ENCODE results near the gene MARCHF3. TPM values are rescaled to one million over a fixed set of nuclear protein-coding genes. Genes with fewer than 3 reads are reported as not detected.

MARCHF3 gene
- total and polyA plus RNA-seq, 5 donors: 11.0 to 27.0 (median 16.3) TPM

GRCh38 chr5:126931963-126932660, 98.2 kb downstream of the MARCHF3 start:
- no peaks in the 10 kb centered on the region for H3K27me3 ChIP-seq (ENCODE audit: control insufficient read depth, insufficient read depth)
- H3K4me3 ChIP-seq (ENCODE audit: low read length): no peak overlapping the region
- no peak for ATAC-seq
- intact Hi-C loops (cut with DNase I): no loop called here
- 96% methylated on average over 3 of the region's 3 CpGs for WGBS
- no peaks in the 10 kb centered on the region for H3K4me1 ChIP-seq (ENCODE audit: control insufficient read depth, insufficient read depth, low read length)
- DNase-seq: no peak
- no peak overlapping the region for H3K27ac ChIP-seq (ENCODE audit: low read length)
- no peaks in the 10 kb centered on the region for H3K9me3 ChIP-seq (ENCODE audit: control insufficient read depth, low read length)

- Histone ChIP-seq H3K27me3 (ENCODE audit: control insufficient read depth, insufficient read depth) (no peaks in the 10 kb centered on the region), H3K9me3 (ENCODE audit: control insufficient read depth, low read length) (no peaks in the 10 kb centered on the region), H3K27ac (ENCODE audit: low read length) (no peak overlapping the region), H3K4me3 (ENCODE audit: low read length) (no peak overlapping the region), H3K4me1 (ENCODE audit: control insufficient read depth, insufficient read depth, low read length) (no peaks in the 10 kb centered on the region)
- ATAC-seq (no peak), DNase-seq (no peak)
- intact Hi-C loops (cut with DNase I): no loop called here
- 71% methylated on average over 3 of the region's 3 CpGs for WGBS
Measured at GRCh38 chr5:126928041-126928440, 102.3 kb downstream of the MARCHF3 start.

GRCh38 chr5:126927429-126927828, 102.9 kb downstream of the MARCHF3 start:
- H3K4me1 ChIP-seq (ENCODE audit: control insufficient read depth, insufficient read depth, low read length): no peaks in the 10 kb centered on the region
- H3K27ac ChIP-seq (ENCODE audit: low read length): no peak overlapping the region
- DNase-seq: no peak
- WGBS: 51% methylated on average over 1 of the region's 1 CpG
- no peaks in the 10 kb centered on the region for H3K27me3 ChIP-seq (ENCODE audit: control insufficient read depth, insufficient read depth)
- ATAC-seq: no peak
- intact Hi-C loops (cut with DNase I): no loop called here
- H3K9me3 ChIP-seq (ENCODE audit: control insufficient read depth, low read length): no peaks in the 10 kb centered on the region
- no peak overlapping the region for H3K4me3 ChIP-seq (ENCODE audit: low read length)

DNA sequence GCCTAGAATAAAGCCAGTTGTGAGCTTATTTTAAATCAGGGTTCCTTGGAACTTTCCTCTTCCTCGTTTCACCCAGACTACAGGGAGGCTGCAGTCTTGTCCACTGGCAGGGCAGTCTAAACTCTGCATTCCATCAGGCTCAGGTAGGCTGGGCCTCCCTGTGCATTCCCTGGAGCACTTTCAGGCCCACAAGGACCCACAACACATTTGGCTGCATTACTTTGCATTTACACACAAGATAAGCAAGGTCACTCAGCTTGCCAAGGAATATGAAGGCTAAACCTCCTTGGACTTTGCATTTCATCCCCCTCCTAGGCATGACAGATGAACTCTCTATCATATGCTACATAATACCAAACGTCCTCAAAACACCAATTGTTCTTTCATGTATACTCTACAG, 104.2 kb downstream of the MARCHF3 start:
- DNase-seq: no peak
- Histone ChIP-seq H3K9me3 (ENCODE audit: control insufficient read depth, low read length) (no peaks in the 10 kb centered on the region), H3K4me1 (ENCODE audit: control insufficient read depth, insufficient read depth, low read length) (peaks cover 6% of the 10 kb centered on the region), H3K4me3 (ENCODE audit: low read length) (no peak overlapping the region), H3K27me3 (ENCODE audit: control insufficient read depth, insufficient read depth) (no peaks in the 10 kb centered on the region), H3K27ac (ENCODE audit: low read length) (no peak overlapping the region)
- ATAC-seq: no peak
- WGBS: 43% methylated on average over 2 of the region's 2 CpGs
- intact Hi-C loops (cut with DNase I): no loop called here

DNA sequence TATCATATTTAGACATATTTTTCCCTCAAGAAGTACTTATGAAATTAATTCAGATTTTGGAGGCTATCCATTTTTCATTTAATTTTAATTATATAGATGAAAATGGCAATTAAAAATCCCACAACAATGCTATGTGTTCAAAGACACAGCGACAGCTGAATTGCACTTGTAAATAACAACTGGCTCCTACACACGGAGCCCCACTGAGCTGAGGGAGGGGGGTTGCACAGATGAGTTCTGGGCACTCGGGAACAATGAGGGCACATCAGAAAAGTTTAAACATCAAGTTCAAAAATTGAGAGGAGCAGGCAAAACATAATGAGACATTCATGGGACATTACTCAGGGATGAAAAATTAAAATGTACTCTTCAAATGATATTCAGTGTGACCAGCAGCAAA, 104.9 kb downstream of the MARCHF3 start:
- 78% methylated on average over 3 of the region's 3 CpGs for WGBS
- DNase-seq (no peak), ATAC-seq (no peak)
- H3K4me1 ChIP-seq (ENCODE audit: control insufficient read depth, insufficient read depth, low read length): peaks cover 6% of the 10 kb centered on the region
- H3K27ac ChIP-seq (ENCODE audit: low read length): no peak overlapping the region
- no peaks in the 10 kb centered on the region for H3K9me3 ChIP-seq (ENCODE audit: control insufficient read depth, low read length)
- intact Hi-C loops (cut with DNase I): no loop called here
- H3K27me3 ChIP-seq (ENCODE audit: control insufficient read depth, insufficient read depth): no peaks in the 10 kb centered on the region
- no peak overlapping the region for H3K4me3 ChIP-seq (ENCODE audit: low read length)

GRCh38 chr5:126924331-126925033, 105.9 kb downstream of the MARCHF3 start:
- Histone ChIP-seq H3K4me1 (ENCODE audit: control insufficient read depth, insufficient read depth, low read length) (peaks cover 9% of the 10 kb centered on the region), H3K27ac (ENCODE audit: low read length) (no peak overlapping the region), H3K9me3 (ENCODE audit: control insufficient read depth, low read length) (no peaks in the 10 kb centered on the region), H3K4me3 (ENCODE audit: low read length) (no peak overlapping the region), H3K27me3 (ENCODE audit: control insufficient read depth, insufficient read depth) (no peaks in the 10 kb centered on the region)
- DNase-seq: no peak
- 97% methylated on average over 9 of the region's 9 CpGs for WGBS
- intact Hi-C loops (cut with DNase I): no loop called here
- no peak for ATAC-seq

DNA sequence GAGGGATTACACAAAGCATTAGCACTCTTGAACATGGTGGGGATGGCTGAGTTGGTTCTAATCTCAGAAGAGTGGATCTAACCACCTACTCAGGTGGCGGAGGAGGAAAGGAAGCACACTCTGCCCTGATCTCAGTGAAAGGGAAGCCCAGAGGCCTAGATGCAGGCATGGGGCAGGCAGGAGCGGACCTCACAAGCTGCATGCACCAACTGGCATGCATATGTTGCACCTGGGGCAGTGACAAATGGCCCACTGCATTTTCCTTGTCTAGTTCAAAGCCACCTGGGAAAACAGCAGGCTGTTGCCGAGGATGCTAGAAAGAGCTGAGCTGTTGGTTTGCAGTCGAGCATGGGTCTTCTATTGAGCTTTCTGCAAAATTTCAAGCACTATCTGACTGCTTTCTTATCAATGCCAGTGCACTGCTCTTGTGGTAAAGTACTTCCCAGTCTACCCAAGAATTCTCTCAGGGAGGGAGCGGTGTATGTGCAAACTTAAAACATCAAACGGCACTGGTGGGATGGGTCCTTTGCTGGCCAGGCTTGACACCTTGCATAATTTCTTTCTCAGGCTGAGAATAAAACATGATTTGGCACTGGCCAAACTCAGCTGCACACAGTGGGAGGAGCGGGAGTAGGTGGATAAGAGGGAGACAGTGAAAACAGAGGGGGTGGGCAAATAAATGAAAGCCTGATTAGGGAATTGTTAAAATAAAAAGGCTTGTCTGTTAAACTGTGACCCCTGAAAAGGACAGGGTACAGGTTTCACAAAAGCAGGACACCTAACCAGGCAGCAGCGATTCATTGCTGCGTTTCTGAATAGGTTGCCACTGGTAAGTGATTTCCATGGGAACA, 108.9 kb downstream of the MARCHF3 start:
- Histone ChIP-seq H3K27me3 (ENCODE audit: control insufficient read depth, insufficient read depth) (no peaks in the 10 kb centered on the region), H3K4me3 (ENCODE audit: low read length) (no peak overlapping the region), H3K9me3 (ENCODE audit: control insufficient read depth, low read length) (no peaks in the 10 kb centered on the region), H3K27ac (ENCODE audit: low read length) (peak overlapping the region; percentile 48), H3K4me1 (ENCODE audit: control insufficient read depth, insufficient read depth, low read length) (peaks cover 13% of the 10 kb centered on the region)
- DNase-seq (peak in 1 of 3 donors; percentile 51), ATAC-seq (no peak)
- intact Hi-C loops (cut with DNase I): no loop called here
- WGBS: 71% methylated on average over 9 of the region's 9 CpGs

DNA sequence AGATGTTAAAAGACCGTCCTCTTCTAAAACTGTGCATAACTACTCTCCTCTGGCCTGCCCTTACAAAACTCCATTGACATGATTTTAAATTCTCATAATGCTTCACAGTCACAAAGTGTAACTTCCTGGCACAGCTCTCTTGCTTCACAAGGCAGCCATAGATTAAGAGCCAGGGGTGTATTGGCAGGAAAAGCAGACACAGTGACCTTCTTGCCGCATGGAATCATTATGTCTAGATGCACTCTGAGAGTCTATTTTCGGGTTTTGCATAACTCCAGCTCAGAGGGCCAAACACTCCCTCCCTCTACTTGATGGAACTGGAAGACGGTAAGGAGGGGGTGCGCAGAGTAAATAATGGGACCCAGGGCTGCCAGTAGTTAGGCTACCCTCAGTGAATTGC, 110.1 kb downstream of the MARCHF3 start:
- no peak overlapping the region for H3K4me3 ChIP-seq (ENCODE audit: low read length)
- H3K27ac ChIP-seq (ENCODE audit: low read length): no peak overlapping the region
- peaks cover 15% of the 10 kb centered on the region for H3K4me1 ChIP-seq (ENCODE audit: control insufficient read depth, insufficient read depth, low read length)
- no peaks in the 10 kb centered on the region for H3K27me3 ChIP-seq (ENCODE audit: control insufficient read depth, insufficient read depth)
- peak; percentile 32 to 42 (median 41) for DNase-seq
- peak; percentile 90 to 92 for ATAC-seq
- H3K9me3 ChIP-seq (ENCODE audit: control insufficient read depth, low read length): no peaks in the 10 kb centered on the region
- WGBS: 18% methylated on average over 5 of the region's 5 CpGs
- intact Hi-C loops (cut with DNase I): no loop called here

DNA sequence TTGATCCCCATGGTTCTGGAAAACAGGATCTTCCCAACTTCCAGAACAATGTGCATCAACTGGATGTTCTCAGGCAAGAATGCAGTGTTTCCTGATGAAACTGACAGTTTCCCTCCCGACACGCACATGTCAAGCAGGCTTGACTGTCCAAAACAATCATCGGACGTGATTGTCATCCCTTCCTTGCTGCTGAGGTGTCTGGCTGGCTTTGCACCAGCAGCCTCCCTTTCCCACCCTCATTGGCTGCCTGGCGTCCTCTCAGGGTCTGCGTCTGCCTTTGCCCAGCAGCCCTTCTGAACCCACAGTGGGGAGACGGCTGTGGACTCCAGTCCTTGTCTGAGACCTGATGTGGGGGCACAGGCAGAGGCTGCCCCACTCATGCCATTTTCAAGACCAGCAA, 110.8 kb downstream of the MARCHF3 start:
- intact Hi-C loops (cut with DNase I): loop anchor here in 1 of 4 donors (5.0 kb wide), 1 partner anchor 113 kb away; the partner anchor contains the start of gene MARCHF3
- Histone ChIP-seq H3K9me3 (ENCODE audit: control insufficient read depth, low read length) (no peaks in the 10 kb centered on the region), H3K4me3 (ENCODE audit: low read length) (no peak overlapping the region), H3K4me1 (ENCODE audit: control insufficient read depth, insufficient read depth, low read length) (peaks cover 18% of the 10 kb centered on the region), H3K27ac (ENCODE audit: low read length) (peak overlapping the region; percentile 33), H3K27me3 (ENCODE audit: control insufficient read depth, insufficient read depth) (no peaks in the 10 kb centered on the region)
- WGBS: 33% methylated on average over 7 of the region's 7 CpGs
- ATAC-seq (peak; percentile 50 to 63), DNase-seq (peak; percentile 46 to 58 (median 58))

DNA sequence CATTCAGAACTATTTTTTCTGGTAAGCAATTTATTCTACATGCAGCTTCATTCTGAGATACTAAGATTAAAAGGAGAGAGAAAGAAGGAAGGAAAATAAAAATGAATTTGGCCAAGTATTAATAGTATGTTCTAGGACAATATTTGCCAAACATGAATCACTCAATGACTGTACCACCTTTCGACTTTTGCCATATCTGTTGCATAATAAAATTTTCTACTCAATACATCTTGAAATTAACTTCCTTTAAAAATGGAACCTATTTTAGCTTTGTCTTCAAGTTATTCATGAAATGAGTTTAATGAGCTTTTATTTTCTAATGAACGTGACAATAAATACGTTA, 111.8 kb downstream of the MARCHF3 start:
- no peak overlapping the region for H3K4me3 ChIP-seq (ENCODE audit: low read length)
- H3K27ac ChIP-seq (ENCODE audit: low read length): no peak overlapping the region
- H3K27me3 ChIP-seq (ENCODE audit: control insufficient read depth, insufficient read depth): no peaks in the 10 kb centered on the region
- intact Hi-C loops (cut with DNase I): loop anchor here in 1 of 4 donors (5.0 kb wide), 1 partner anchor 114 kb away; the partner anchor contains the start of gene MARCHF3
- H3K4me1 ChIP-seq (ENCODE audit: control insufficient read depth, insufficient read depth, low read length): peaks cover 18% of the 10 kb centered on the region
- H3K9me3 ChIP-seq (ENCODE audit: control insufficient read depth, low read length): no peaks in the 10 kb centered on the region
- ATAC-seq (no peak), DNase-seq (no peak)
- 89% methylated on average over 3 of the region's 3 CpGs for WGBS
